A549 (cell line): ENCODE measurements around the gene BPIFB3. TPM values are rescaled to one million over a fixed set of nuclear protein-coding genes. Genes with fewer than 3 reads are reported as not detected.

Experiments
- ATAC-seq, 2 experiments: fragments of 200-7000 bp in 1 of 2; fragments of >200 bp in 1 of 2; cut with Nextera tagmentation in 1 of 2; cut with Tn5 transposase in 1 of 2; 3 replicates each; pipeline versions ENCODE4 v1.8.0 to v1.9.1; 2018 to 2020; ENCODE audit warnings: mild to moderate bottlenecking in 1 of 2, moderate library complexity in 1 of 2
- CTCF ChIA-PET: fragments of 300-600 bp; sonication (Branson Sonifier 250); formaldehyde crosslinking; extraction: SDS; loops from one replicate; lab custom pipeline; 2021; ENCODE audit warnings: antibody characterized with exemption, inconsistent platforms; lab: Yijun Ruan, JAX
- POLR2A ChIA-PET: fragments of 350-600 bp; formaldehyde crosslinking; extraction: SDS; loops from one replicate; lab custom pipeline; 2021; ENCODE audit warnings: antibody characterized with exemption, inconsistent platforms; lab: Yijun Ruan, JAX
- DNase-seq, 2 experiments: peaks; one replicate each; pipeline versions ENCODE4 v3.0.0 to v3.0.0-alpha.2; 2011 to 2016; ENCODE audit warnings: low read depth in 1 of 2, low spot score in 1 of 2
- FAIRE-seq: peaks from 2 replicates; lab custom pipeline; 2011; peaks lifted over from hg19 to GRCh38; lab: Jason Lieb, UNC
- H3K27ac ChIP-seq, 2 experiments: fragments of >200 bp; sonication (Bioruptor Twin); formaldehyde crosslinking; 3 replicates each; pipeline ENCODE4 v1.5.1; 2016 to 2017
- H3K4me1 ChIP-seq: fragments of >200 bp; sonication (Bioruptor Twin); formaldehyde crosslinking; 3 replicates; pipeline ENCODE4 v1.6.1; 2016
- H3K4me2 ChIP-seq: fragments of >200 bp; sonication (Bioruptor Twin); formaldehyde crosslinking; 3 replicates; pipeline ENCODE4 v1.6.1; 2016
- H3K4me3 ChIP-seq: fragments of >200 bp; sonication (Bioruptor Twin); formaldehyde crosslinking; 3 replicates; pipeline ENCODE4 v1.5.1; 2016
- H3K9me3 ChIP-seq: fragments of >200 bp; sonication (Bioruptor Twin); formaldehyde crosslinking; 3 replicates; pipeline ENCODE4 v1.6.1; 2016
- BHLHE40 ChIP-seq: IDR thresholded peaks from 2 replicates; pipeline ENCODE4 v1.6.1; 2012; ENCODE audit warnings: low read depth, low read length, inconsistent platforms
- CBX2 ChIP-seq: fragments of 200-600 bp; sonication (generic); IDR thresholded peaks from 2 replicates; pipeline ENCODE4 v1.6.1; 2016; ENCODE audit warnings: low read depth, mild to moderate bottlenecking, borderline replicate concordance
- CBX8 ChIP-seq: fragments of 200-600 bp; sonication (generic); IDR thresholded peaks from 2 replicates; pipeline ENCODE4 v1.6.1; 2016
- CHD2 ChIP-seq: fragments of 150-350 bp; IDR thresholded peaks from 2 replicates; pipeline ENCODE4 v1.6.1; 2014; ENCODE audit warnings: low read length; ENCODE audit not compliant: partially characterized antibody
- CHD4 ChIP-seq: fragments of 200-600 bp; sonication (generic); IDR thresholded peaks from 2 replicates; pipeline ENCODE4 v1.6.1; 2016; ENCODE audit warnings: antibody characterized with exemption, mild to moderate bottlenecking, borderline replicate concordance
- EP300 ChIP-seq, 2 experiments: fragments of >200 bp; sonication (Bioruptor Twin); formaldehyde crosslinking; IDR thresholded peaks; 2 replicates in 1 of 2; 3 replicates in 1 of 2; pipeline ENCODE4 v1.6.1; 2016 to 2017
- FOSB ChIP-seq: fragments of 250-450 bp; sonication (Bioruptor Pico); IDR thresholded peaks from 2 replicates; pipeline ENCODE4 v1.5.0; 2020; ENCODE audit warnings: mild to moderate bottlenecking, moderate library complexity
- GATA3 ChIP-seq: IDR thresholded peaks from 2 replicates; pipeline ENCODE4 v1.6.1; 2012; ENCODE audit warnings: borderline replicate concordance
- HDAC2 ChIP-seq: fragments of 200-600 bp; sonication (generic); IDR thresholded peaks from 2 replicates; pipeline ENCODE4 v1.6.1; 2016
- HOXB13 ChIP-seq: fragments of 250-450 bp; sonication (Bioruptor Pico); IDR thresholded peaks from 2 replicates; pipeline ENCODE4 v1.5.0; 2020; ENCODE audit warnings: low read depth, mild to moderate bottlenecking, moderate library complexity
- JUN ChIP-seq, 2 experiments: fragments of >200 bp; sonication (Bioruptor Twin); formaldehyde crosslinking; IDR thresholded peaks; 2 replicates in 1 of 2; 3 replicates in 1 of 2; pipeline ENCODE4 v1.6.1; 2016 to 2017
- KDM1A ChIP-seq: fragments of 200-600 bp; sonication (generic); IDR thresholded peaks from 2 replicates; pipeline ENCODE4 v1.6.1; 2016; ENCODE audit warnings: low read depth, mild to moderate bottlenecking
- MAZ ChIP-seq: fragments of 150-350 bp; IDR thresholded peaks from 2 replicates; pipeline ENCODE4 v1.6.1; 2014; ENCODE audit warnings: antibody characterized with exemption, low read depth, low read length, borderline replicate concordance
- NPAS2 ChIP-seq: fragments of 250-450 bp; sonication (Bioruptor Pico); IDR thresholded peaks from 2 replicates; pipeline ENCODE4 v1.8.0; 2022; ENCODE audit warnings: mild to moderate bottlenecking, moderate library complexity, borderline replicate concordance
- RARB ChIP-seq: fragments of 250-450 bp; sonication (Bioruptor Pico); IDR thresholded peaks from 2 replicates; pipeline ENCODE4 v1.8.0; 2021; ENCODE audit warnings: mild to moderate bottlenecking, moderate library complexity
- ZSCAN20 ChIP-seq: fragments of 250-450 bp; sonication (Bioruptor Pico); IDR thresholded peaks from 2 replicates; pipeline ENCODE4 v1.8.0; 2022; ENCODE audit warnings: mild to moderate bottlenecking, moderate library complexity
- WGBS: methylation state at CpG from one replicate; pipeline ENCODE4 v1.1.6; 2017; ENCODE audit errors: missing lambda C conversion rate; 5-methylcytosine and 5-hydroxymethylcytosine counted together
- polyA plus RNA-seq, 4 experiments: library from polyadenylated mRNA; depleted of rRNA in 3 of 4; stranded (reverse); fragments of >200 nt; fragmentation: RNase III in 1 of 4; extraction: RNeasy Plus Mini Kit Qiagen cat#74134 plus additional on column Dnase treatment in 1 of 4; gene quantifications; 2 replicates in 3 of 4; 3 replicates in 1 of 4; pipeline ENCODE4 v1.2.3, GENCODE V29; 2011 to 2017
- TF ChIP-seq, protein P1 (sequence below): IDR thresholded peaks from 2 replicates; pipeline ENCODE4 v1.6.1; 2012
- TF ChIP-seq, protein P2 (sequence below): fragments of >200 bp; sonication (Bioruptor Twin); formaldehyde crosslinking; IDR thresholded peaks from 3 replicates; pipeline ENCODE4 v1.6.1; 2016
- TF ChIP-seq, protein P3 (sequence below): fragments of 250-450 bp; sonication (Bioruptor Pico); IDR thresholded peaks from 2 replicates; pipeline ENCODE4 v1.5.0; 2020; ENCODE audit warnings: low read depth, mild to moderate bottlenecking, moderate library complexity
- TF ChIP-seq, protein P4 (sequence below): fragments of >200 bp; sonication (Bioruptor Twin); formaldehyde crosslinking; IDR thresholded peaks from 3 replicates; pipeline ENCODE4 v1.5.1; 2016

Gene BPIFB3
- polyA plus RNA-seq, 2 of the 4 experiments (the other 2 are of a cell fraction), result not detected

DNA sequence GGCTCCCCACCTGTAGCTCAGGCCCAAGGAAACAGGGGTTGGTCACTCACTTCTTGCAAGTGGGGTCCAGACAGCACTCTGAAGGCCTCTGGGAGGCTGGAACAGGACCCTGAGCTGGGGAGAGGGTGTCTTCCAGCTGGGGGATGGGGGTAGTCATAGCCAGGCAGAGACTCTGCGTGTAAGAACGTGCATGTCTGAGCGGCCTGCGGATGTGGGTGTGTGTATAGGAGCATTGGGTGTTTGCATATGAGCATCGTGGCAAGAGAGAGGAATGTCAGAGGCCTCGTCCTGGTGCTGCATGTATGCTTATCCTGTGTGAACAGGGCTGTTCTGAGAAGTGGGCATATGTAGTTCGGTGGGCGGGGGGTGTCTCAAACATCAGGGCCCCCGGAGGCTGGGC, 12.1 kb downstream of the BPIFB3 start:
- no peak for TF ChIP-seq EP300 (IDR thresholded peaks at IDR 0.05)
- CTCF ChIA-PET, result interaction anchor here (1.8 kb wide), 1 partner anchor 9 kb away, joined by 5 read pairs; no protein-coding TSS in a partner anchor
- Histone ChIP-seq H3K9me3 (no peaks in the 10 kb centered on the region), H3K27ac (no peak overlapping the region), H3K4me2 (no peak overlapping the region), H3K4me3 (no peak overlapping the region), H3K4me1 (no peaks in the 10 kb centered on the region)
- 37% methylated on average over 9 of the region's 9 CpGs for WGBS
- FAIRE-seq (no peak), ATAC-seq (no peak), DNase-seq (no peak)
- POLR2A ChIA-PET, result no interaction called here

DNA sequence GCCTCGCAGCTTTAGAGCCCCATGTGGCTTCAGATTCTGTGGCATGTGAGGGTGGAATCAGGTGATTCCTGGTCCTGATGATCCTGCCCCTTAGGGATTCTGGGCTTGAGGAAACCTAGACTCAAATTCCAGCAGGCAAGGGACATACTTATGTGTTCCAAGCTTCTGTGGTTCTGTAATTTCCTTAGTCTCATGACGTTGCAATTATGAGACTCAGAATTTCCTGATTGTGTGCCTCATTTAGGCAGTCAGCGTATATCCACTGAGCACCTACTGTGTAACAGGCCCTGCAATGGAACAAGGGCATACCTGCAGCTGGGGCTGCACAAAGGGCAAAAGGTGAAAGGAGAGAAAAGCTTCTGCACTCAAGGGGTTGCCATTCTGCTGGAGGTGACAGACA, 14.1 kb downstream of the BPIFB3 start:
- no peak for DNase-seq
- ChIA-PET CTCF (interaction anchor here (1.2 to 3.5 kb wide), 2 partner anchors 9 to 28 kb away, joined by 3 to 16 read pairs; no protein-coding TSS in a partner anchor), POLR2A (no interaction called here)
- Histone ChIP-seq H3K4me1 (no peaks in the 10 kb centered on the region), H3K27ac (no peak overlapping the region), H3K4me2 (no peak overlapping the region), H3K4me3 (no peak overlapping the region), H3K9me3 (no peaks in the 10 kb centered on the region)
- ATAC-seq, result no peak
- no peak for FAIRE-seq
- WGBS, result 71% methylated on average over 3 of the region's 3 CpGs
- TF ChIP-seq JUN (IDR thresholded peaks at IDR 0.05) (no peak), BHLHE40 (no peak), CBX8 (no peak), NPAS2 (CRISPR knock-in tag) (no peak), FOSB (CRISPR knock-in tag) (no peak), HDAC2 (no peak)
- TF ChIP-seq, protein P1, sequence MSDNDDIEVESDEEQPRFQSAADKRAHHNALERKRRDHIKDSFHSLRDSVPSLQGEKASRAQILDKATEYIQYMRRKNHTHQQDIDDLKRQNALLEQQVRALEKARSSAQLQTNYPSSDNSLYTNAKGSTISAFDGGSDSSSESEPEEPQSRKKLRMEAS, result no peak

DNA sequence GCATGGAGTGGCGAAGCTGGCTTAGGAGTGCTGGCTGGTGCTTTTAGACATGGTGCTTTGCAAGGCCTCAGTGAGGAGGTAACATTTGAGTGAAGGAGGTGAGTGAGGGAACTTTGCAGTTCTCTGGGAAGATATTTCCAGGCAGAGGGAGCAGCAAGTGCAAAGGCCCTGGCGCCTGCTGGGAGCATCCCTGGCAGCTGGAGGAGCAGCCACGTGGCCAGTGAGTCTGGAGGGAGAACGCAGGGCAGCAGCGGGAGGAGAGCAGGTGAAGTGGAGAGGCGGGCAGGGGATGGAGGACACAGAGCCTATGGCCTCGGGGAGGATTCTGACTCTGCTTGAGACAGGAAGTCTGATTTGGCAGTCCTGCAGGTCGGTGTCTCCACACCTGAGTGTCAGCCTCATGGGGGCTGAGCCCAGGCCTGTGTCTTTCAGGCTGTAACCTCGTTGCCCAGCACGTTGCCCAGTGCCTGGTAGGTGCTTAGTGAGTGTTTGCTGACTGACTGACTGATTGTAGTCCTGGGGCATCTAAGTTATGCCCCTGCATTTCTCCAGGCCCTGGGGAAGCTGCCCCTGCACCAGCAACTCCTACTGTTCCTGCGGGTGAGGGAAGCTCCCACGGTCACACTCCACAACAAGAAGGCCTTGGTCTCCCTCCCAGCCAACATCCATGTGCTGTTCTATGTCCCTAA, 14.7 kb downstream of the BPIFB3 start:
- no peak overlapping the region for H3K4me2 ChIP-seq
- 56% methylated on average over 12 of the region's 12 CpGs for WGBS
- no peaks in the 10 kb centered on the region for H3K4me1 ChIP-seq
- POLR2A ChIA-PET, result no interaction called here
- no peak for ATAC-seq
- no peak overlapping the region for H3K4me3 ChIP-seq
- CTCF ChIA-PET, result interaction anchor here (3.5 kb wide), 1 partner anchor 27 kb away, joined by 16 read pairs; no protein-coding TSS in a partner anchor
- H3K27ac ChIP-seq, result no peak overlapping the region
- no peak for TF ChIP-seq HDAC2
- TF ChIP-seq CBX8, result no peak
- TF ChIP-seq MAZ, result no peak
- TF ChIP-seq, all 56 proteins: peak for 0
- no peaks in the 10 kb centered on the region for H3K9me3 ChIP-seq
- FAIRE-seq, result no peak
- no peak for DNase-seq

DNA sequence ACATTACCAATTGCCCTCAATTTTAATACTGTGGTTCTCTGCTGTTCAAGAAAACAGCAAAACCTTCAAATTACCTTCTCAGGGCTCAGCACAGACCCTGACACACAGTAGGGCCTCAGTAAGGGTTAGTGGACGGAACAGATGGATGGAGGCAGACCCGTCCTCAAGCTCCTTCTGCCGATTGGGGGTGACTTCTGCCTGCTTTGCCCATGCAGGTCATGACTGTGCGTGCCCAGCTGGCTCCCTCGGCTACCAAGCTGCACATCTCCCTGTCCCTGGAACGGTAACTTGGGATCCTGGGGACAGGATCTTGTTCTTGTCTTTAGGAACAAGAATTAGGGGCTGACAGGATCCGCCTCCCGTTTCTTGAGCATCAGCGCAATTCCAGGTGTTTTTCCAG, 16.0 kb downstream of the BPIFB3 start:
- Histone ChIP-seq H3K4me3 (no peak overlapping the region), H3K27ac (no peak overlapping the region), H3K9me3 (no peaks in the 10 kb centered on the region)
- POLR2A ChIA-PET, result no interaction called here
- CTCF ChIA-PET, result interaction anchor here (3.5 kb wide), 1 partner anchor 26 kb away, joined by 16 read pairs; no protein-coding TSS in a partner anchor
- no peak for TF ChIP-seq GATA3
- TF ChIP-seq, all 56 proteins: peak for 0
- DNase-seq (no peak), FAIRE-seq (no peak), ATAC-seq (no peak)
- no peaks in the 10 kb centered on the region for H3K4me1 ChIP-seq
- no peak overlapping the region for H3K4me2 ChIP-seq
- WGBS, result 59% methylated on average over 9 of the region's 9 CpGs

DNA sequence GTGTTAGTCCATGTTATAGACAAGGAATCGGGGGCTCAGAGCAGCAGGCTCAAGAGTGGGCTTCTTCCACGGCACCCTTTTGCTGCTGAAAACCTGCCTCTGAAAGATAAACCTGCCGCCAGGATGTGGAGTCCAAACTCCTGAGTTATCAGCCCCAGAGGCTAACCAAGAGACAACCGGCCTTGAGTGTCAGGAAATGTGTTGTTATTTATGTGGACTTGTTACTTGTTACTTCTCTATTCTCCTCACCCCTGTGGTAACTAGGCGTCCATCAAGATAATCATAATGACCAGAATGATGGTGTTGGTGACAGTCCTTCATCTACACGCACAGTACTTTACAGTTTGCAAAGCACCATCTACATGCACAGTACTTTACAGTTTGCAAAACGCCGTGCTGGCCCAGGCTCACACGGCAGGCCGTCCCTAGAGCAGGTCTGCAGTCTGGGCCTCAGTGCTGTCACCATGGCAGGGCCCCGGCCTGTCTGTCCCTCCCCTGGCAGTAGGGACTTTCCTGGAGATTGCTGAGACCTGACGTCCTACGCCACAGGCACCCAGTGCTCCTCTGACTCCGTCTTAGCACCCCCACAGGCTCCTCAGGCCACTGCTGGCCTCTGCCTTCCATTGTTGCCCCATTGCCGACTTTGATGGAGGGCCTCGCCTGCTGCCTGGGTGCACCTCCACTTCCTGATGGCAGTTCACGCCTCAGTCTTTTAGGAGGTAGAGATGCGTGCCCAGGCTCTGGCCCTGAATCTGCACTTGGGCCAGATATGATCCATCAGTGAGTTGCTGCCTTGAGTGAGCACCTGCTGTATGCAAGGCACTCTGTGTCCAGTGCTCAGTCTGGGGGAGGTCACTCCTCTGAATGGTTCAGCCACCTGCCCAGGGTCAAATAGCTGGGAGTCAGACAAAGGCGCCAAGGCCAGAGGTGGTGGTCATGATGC, 16.7 kb downstream of the BPIFB3 start:
- ATAC-seq, result no peak
- WGBS, result 73% methylated on average over 17 of the region's 19 CpGs
- H3K9me3 ChIP-seq, result no peaks in the 10 kb centered on the region
- CTCF ChIA-PET, result no interaction called here
- POLR2A ChIA-PET, result interaction anchor here (0.7 kb wide), 1 partner anchor 8 kb away, joined by 6 read pairs; no protein-coding TSS in a partner anchor
- TF ChIP-seq, protein P2, sequence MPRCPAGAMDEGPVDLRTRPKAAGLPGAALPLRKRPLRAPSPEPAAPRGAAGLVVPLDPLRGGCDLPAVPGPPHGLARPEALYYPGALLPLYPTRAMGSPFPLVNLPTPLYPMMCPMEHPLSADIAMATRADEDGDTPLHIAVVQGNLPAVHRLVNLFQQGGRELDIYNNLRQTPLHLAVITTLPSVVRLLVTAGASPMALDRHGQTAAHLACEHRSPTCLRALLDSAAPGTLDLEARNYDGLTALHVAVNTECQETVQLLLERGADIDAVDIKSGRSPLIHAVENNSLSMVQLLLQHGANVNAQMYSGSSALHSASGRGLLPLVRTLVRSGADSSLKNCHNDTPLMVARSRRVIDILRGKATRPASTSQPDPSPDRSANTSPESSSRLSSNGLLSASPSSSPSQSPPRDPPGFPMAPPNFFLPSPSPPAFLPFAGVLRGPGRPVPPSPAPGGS, result no peak
- TF ChIP-seq CBX2 (no peak), KDM1A (no peak), CHD4 (no peak), HOXB13 (CRISPR knock-in tag) (no peak), RARB (CRISPR knock-in tag) (no peak), BHLHE40 (no peak), ZSCAN20 (CRISPR knock-in tag) (no peak), CHD2 (no peak)
- TF ChIP-seq, protein P3, sequence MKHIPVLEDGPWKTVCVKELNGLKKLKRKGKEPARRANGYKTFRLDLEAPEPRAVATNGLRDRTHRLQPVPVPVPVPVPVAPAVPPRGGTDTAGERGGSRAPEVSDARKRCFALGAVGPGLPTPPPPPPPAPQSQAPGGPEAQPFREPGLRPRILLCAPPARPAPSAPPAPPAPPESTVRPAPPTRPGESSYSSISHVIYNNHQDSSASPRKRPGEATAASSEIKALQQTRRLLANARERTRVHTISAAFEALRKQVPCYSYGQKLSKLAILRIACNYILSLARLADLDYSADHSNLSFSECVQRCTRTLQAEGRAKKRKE (CRISPR knock-in tag), result no peak
- TF ChIP-seq, protein P4, sequence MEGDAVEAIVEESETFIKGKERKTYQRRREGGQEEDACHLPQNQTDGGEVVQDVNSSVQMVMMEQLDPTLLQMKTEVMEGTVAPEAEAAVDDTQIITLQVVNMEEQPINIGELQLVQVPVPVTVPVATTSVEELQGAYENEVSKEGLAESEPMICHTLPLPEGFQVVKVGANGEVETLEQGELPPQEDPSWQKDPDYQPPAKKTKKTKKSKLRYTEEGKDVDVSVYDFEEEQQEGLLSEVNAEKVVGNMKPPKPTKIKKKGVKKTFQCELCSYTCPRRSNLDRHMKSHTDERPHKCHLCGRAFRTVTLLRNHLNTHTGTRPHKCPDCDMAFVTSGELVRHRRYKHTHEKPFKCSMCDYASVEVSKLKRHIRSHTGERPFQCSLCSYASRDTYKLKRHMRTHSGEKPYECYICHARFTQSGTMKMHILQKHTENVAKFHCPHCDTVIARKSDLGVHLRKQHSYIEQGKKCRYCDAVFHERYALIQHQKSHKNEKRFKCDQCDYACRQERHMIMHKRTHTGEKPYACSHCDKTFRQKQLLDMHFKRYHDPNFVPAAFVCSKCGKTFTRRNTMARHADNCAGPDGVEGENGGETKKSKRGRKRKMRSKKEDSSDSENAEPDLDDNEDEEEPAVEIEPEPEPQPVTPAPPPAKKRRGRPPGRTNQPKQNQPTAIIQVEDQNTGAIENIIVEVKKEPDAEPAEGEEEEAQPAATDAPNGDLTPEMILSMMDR, result no peak
- no peak for DNase-seq
- no peaks in the 10 kb centered on the region for H3K4me1 ChIP-seq
- H3K4me3 ChIP-seq, result no peak overlapping the region
- H3K4me2 ChIP-seq, result no peak overlapping the region
- no peak overlapping the region for H3K27ac ChIP-seq
- FAIRE-seq, result no peak
